GM23338 (cell line): Measurements from ENCODE around the gene RYR3. TPM values are rescaled to one million over a fixed set of nuclear protein-coding genes. Genes with fewer than 3 reads are reported as not detected.

Experiments used
- ATAC-seq: fragments of 200-7000 bp; cut with Tn5 transposase; 3 replicates; pipeline ENCODE4 v1.9.1; 2020
- DNase-seq: peaks from one replicate; pipeline ENCODE4 v3.0.0-alpha.2; 2015; ENCODE audit warnings: low spot score
- H2AFZ ChIP-seq: fragments of 200-600 bp; sonication (generic); 2 replicates; pipeline ENCODE4 v1.8.0; 2016; ENCODE audit warnings: antibody characterized with exemption, mild to moderate bottlenecking, moderate library complexity
- H3F3A ChIP-seq: fragments of 200-600 bp; sonication (generic); replicated peaks from 2 replicates; pipeline ENCODE4 v1.8.0; 2017; ENCODE audit warnings: antibody characterized with exemption, mixed run types, low read depth
- H3K27ac ChIP-seq: fragments of 200-600 bp; sonication (generic); 2 replicates; pipeline ENCODE4 v1.6.1; 2016; ENCODE audit warnings: low read depth
- H3K27me3 ChIP-seq: fragments of 200-600 bp; sonication (generic); 2 replicates; pipeline ENCODE4 v1.8.0; 2016; ENCODE audit warnings: mild to moderate bottlenecking, mixed run types, moderate library complexity; ENCODE audit not compliant: insufficient read depth
- H3K36me3 ChIP-seq: fragments of 200-600 bp; sonication (generic); 2 replicates; pipeline ENCODE4 v1.8.0; 2016; ENCODE audit warnings: mild to moderate bottlenecking; ENCODE audit not compliant: insufficient read depth
- H3K4me1 ChIP-seq: fragments of 200-600 bp; sonication (generic); 2 replicates; pipeline ENCODE4 v1.8.0; 2016; ENCODE audit warnings: mild to moderate bottlenecking, moderate library complexity; ENCODE audit not compliant: insufficient read depth
- H3K4me2 ChIP-seq: fragments of 200-600 bp; sonication (generic); 2 replicates; pipeline ENCODE4 v1.7.1; 2017; ENCODE audit warnings: mixed run types
- H3K4me3 ChIP-seq: fragments of 200-600 bp; sonication (generic); 2 replicates; pipeline ENCODE4 v1.6.1; 2016; ENCODE audit warnings: mixed run types
- H3K79me2 ChIP-seq: fragments of 200-600 bp; sonication (generic); replicated peaks from 2 replicates; pipeline ENCODE4 v1.8.0; 2017; ENCODE audit warnings: mild to moderate bottlenecking; ENCODE audit not compliant: insufficient read depth
- H3K9me2 ChIP-seq: fragments of 200-600 bp; sonication (generic); 2 replicates; pipeline ENCODE4 v1.8.0; 2017; ENCODE audit not compliant: insufficient read depth
- H4K20me1 ChIP-seq: fragments of 200-600 bp; sonication (generic); replicated peaks from 2 replicates; pipeline ENCODE4 v1.8.0; 2017; ENCODE audit warnings: mild to moderate bottlenecking; ENCODE audit not compliant: insufficient read depth
- H3K27ac Mint-ChIP-seq: 2 replicates; pipeline ENCODE4 v1.8.0; 2020; ENCODE audit warnings: inconsistent platforms, mild to moderate bottlenecking, moderate library complexity, mixed read lengths
- H3K27me3 Mint-ChIP-seq: 3 replicates; pipeline ENCODE4 v1.8.0; 2022; ENCODE audit warnings: low read depth, mild to moderate bottlenecking, moderate library complexity, mixed read lengths, inconsistent platforms; ENCODE audit not compliant: insufficient read depth, poor library complexity
- H3K36me3 Mint-ChIP-seq: 3 replicates; pipeline ENCODE4 v1.8.0; 2021; ENCODE audit warnings: low read depth, mild to moderate bottlenecking, inconsistent platforms, moderate library complexity, mixed read lengths
- H3K4me1 Mint-ChIP-seq: 3 replicates; pipeline ENCODE4 v1.8.0; 2020; ENCODE audit warnings: mild to moderate bottlenecking, inconsistent platforms, mixed read lengths
- H3K4me3 Mint-ChIP-seq: 3 replicates; pipeline ENCODE4 v1.8.0; 2021; ENCODE audit warnings: moderate library complexity, mild to moderate bottlenecking, inconsistent platforms, mixed read lengths
- H3K9me3 Mint-ChIP-seq: 3 replicates; pipeline ENCODE4 v1.8.0; 2020; ENCODE audit warnings: moderate library complexity, mild to moderate bottlenecking, inconsistent platforms, mixed read lengths
- CREB1 ChIP-seq: fragments of 250-450 bp; sonication (Bioruptor Pico); IDR thresholded peaks from 2 replicates; pipeline ENCODE4 v1.5.0; 2020; ENCODE audit warnings: low read depth, mild to moderate bottlenecking, moderate library complexity
- EZH2 ChIP-seq: fragments of 200-600 bp; sonication (generic); IDR thresholded peaks from one replicate; pipeline ENCODE4 v1.8.0; 2017; ENCODE audit warnings: antibody characterized with exemption, mild to moderate bottlenecking, low read depth; ENCODE audit not compliant: unreplicated experiment
- EZH2phosphoT487 ChIP-seq: fragments of 200-600 bp; sonication (generic); IDR thresholded peaks from one replicate; pipeline ENCODE4 v1.8.1; 2018; ENCODE audit warnings: antibody characterized with exemption; ENCODE audit not compliant: unreplicated experiment
- NANOG ChIP-seq: IDR thresholded peaks from 2 replicates; pipeline ENCODE4 v1.6.1; 2016; ENCODE audit warnings: antibody characterized with exemption, borderline replicate concordance
- POLR2AphosphoS5 ChIP-seq: IDR thresholded peaks from 2 replicates; pipeline ENCODE4 v1.6.1; 2016; ENCODE audit warnings: antibody characterized with exemption, low read depth
- STAT1 ChIP-seq: IDR thresholded peaks from one replicate; pipeline ENCODE4 v1.6.1; 2016; ENCODE audit warnings: antibody characterized with exemption; ENCODE audit not compliant: unreplicated experiment
- polyA plus RNA-seq: library from polyadenylated mRNA; unstranded; fragments of >200 nt; fragmentation: Nextera tagmentation; extraction: Ambion mirVana; gene quantifications from 2 replicates; pipeline ENCODE4 v1.2.1, GENCODE V29; 2016
- total RNA-seq: library from RNA; depleted of rRNA; stranded (reverse); fragments of >200 nt; shearing (Covaris generic); gene quantifications from 2 replicates; pipeline ENCODE4 v1.2.3, GENCODE V29; 2014
- TF ChIP-seq, protein P1 (sequence below): IDR thresholded peaks from one replicate; pipeline ENCODE4 v1.6.1; 2018; ENCODE audit warnings: antibody characterized with exemption; ENCODE audit not compliant: unreplicated experiment
- TF ChIP-seq, protein P2 (sequence below): IDR thresholded peaks from 2 replicates; pipeline ENCODE4 v1.6.1; 2016; ENCODE audit warnings: antibody characterized with exemption
- TF ChIP-seq, protein P3 (sequence below): fragments of 250-450 bp; sonication (Bioruptor Pico); IDR thresholded peaks from 2 replicates; pipeline ENCODE4 v1.5.0; 2020; ENCODE audit warnings: mild to moderate bottlenecking, moderate library complexity

Gene RYR3
- total and polyA plus RNA-seq, 2 experiments from 2014 or later = 1.1 to 1.2 TPM

DNA sequence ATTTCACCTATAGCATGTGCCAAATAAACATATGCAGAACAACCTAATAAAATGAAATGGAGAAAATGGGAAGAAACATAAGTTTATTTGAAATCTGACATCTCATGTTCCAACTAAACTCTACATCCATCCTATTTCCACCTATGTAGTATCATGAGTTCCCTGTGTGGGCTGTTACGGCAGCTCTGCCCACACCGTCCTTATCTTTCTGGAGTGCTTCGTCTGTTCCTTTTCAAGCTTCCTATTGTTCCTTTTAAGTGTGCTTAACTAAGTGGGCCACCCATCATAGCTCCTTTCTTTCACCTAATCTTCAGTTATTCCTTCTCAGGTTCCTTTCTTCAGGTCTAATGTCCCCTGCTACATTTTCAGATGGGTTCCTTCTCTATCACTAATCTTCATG, 17.3 kb downstream of the RYR3 start:
- Mint-ChIP-seq H3K27ac (no peak overlapping the region), H3K4me3 (no peak overlapping the region), H3K27me3 (peaks cover 2% of the 10 kb centered on the region), H3K36me3 (no peaks in the 10 kb centered on the region), H3K4me1 (peaks cover 4% of the 10 kb centered on the region), H3K9me3 (no peaks in the 10 kb centered on the region)
- H4K20me1 ChIP-seq = no peaks in the 10 kb centered on the region
- H3K79me2 ChIP-seq = no peaks in the 10 kb centered on the region
- no peaks in the 10 kb centered on the region for H3K4me1 ChIP-seq
- no peak overlapping the region for H3K4me2 ChIP-seq
- DNase-seq = no peak
- H3F3A ChIP-seq = no peaks in the 10 kb centered on the region
- no peaks in the 10 kb centered on the region for H3K36me3 ChIP-seq
- ATAC-seq = no peak; the same call in 2 of the 3 replicates
- no peak for TF ChIP-seq STAT1
- no peak for TF ChIP-seq POLR2AphosphoS5
- TF ChIP-seq NANOG = no peak
- TF ChIP-seq, protein P1, sequence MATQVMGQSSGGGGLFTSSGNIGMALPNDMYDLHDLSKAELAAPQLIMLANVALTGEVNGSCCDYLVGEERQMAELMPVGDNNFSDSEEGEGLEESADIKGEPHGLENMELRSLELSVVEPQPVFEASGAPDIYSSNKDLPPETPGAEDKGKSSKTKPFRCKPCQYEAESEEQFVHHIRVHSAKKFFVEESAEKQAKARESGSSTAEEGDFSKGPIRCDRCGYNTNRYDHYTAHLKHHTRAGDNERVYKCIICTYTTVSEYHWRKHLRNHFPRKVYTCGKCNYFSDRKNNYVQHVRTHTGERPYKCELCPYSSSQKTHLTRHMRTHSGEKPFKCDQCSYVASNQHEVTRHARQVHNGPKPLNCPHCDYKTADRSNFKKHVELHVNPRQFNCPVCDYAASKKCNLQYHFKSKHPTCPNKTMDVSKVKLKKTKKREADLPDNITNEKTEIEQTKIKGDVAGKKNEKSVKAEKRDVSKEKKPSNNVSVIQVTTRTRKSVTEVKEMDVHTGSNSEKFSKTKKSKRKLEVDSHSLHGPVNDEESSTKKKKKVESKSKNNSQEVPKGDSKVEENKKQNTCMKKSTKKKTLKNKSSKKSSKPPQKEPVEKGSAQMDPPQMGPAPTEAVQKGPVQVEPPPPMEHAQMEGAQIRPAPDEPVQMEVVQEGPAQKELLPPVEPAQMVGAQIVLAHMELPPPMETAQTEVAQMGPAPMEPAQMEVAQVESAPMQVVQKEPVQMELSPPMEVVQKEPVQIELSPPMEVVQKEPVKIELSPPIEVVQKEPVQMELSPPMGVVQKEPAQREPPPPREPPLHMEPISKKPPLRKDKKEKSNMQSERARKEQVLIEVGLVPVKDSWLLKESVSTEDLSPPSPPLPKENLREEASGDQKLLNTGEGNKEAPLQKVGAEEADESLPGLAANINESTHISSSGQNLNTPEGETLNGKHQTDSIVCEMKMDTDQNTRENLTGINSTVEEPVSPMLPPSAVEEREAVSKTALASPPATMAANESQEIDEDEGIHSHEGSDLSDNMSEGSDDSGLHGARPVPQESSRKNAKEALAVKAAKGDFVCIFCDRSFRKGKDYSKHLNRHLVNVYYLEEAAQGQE = no peak
- no peak for TF ChIP-seq EZH2
- TF ChIP-seq, protein P2, sequence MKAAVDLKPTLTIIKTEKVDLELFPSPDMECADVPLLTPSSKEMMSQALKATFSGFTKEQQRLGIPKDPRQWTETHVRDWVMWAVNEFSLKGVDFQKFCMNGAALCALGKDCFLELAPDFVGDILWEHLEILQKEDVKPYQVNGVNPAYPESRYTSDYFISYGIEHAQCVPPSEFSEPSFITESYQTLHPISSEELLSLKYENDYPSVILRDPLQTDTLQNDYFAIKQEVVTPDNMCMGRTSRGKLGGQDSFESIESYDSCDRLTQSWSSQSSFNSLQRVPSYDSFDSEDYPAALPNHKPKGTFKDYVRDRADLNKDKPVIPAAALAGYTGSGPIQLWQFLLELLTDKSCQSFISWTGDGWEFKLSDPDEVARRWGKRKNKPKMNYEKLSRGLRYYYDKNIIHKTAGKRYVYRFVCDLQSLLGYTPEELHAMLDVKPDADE = no peak
- no peak overlapping the region for H3K4me3 ChIP-seq
- H3K27me3 ChIP-seq = no peaks in the 10 kb centered on the region
- H3K9me2 ChIP-seq = no peaks in the 10 kb centered on the region; the same call in 1 of the 2 replicates
- no peak overlapping the region for H3K27ac ChIP-seq
- H2AFZ ChIP-seq = no peak overlapping the region

DNA sequence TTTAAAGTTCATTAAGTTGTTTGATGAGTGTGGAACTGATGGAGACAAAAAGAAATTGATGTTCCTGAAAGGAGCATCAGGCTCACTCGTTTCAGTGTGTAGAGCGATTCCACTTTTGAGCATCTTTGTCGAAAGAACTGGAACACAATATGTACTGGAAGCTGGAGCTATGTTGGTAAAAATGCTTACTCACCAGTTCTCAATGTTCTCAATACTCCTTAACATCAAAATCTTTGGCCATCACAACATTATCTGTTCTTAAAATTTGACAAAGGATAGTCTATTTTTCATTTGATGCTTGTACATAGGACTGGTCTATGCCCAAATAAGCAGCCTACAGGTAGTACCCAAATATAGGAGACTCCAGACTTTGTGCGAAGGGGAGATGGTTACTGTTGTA, 18.7 kb downstream of the RYR3 start:
- H2AFZ ChIP-seq = no peak overlapping the region
- H3K27ac Mint-ChIP-seq = no peak overlapping the region
- no peak overlapping the region for H3K27ac ChIP-seq
- H3K36me3 ChIP-seq = no peaks in the 10 kb centered on the region
- H3K79me2 ChIP-seq = no peaks in the 10 kb centered on the region
- no peak overlapping the region for H3K4me3 Mint-ChIP-seq
- no peaks in the 10 kb centered on the region; the same call in 1 of the 2 replicates for H3K9me2 ChIP-seq
- no peaks in the 10 kb centered on the region for H4K20me1 ChIP-seq
- no peaks in the 10 kb centered on the region for H3K36me3 Mint-ChIP-seq
- no peak overlapping the region for H3K4me2 ChIP-seq
- no peak for DNase-seq
- H3K4me1 ChIP-seq = no peaks in the 10 kb centered on the region
- H3K27me3 Mint-ChIP-seq = peaks cover 2% of the 10 kb centered on the region
- H3F3A ChIP-seq = no peaks in the 10 kb centered on the region
- H3K4me1 Mint-ChIP-seq = peaks cover 4% of the 10 kb centered on the region
- no peaks in the 10 kb centered on the region for H3K27me3 ChIP-seq
- ATAC-seq = no peak
- no peak overlapping the region for H3K4me3 ChIP-seq
- TF ChIP-seq EZH2phosphoT487 = no peak
- TF ChIP-seq EZH2 = no peak
- TF ChIP-seq CREB1 (CRISPR knock-in tag) = no peak
- TF ChIP-seq, protein P3, sequence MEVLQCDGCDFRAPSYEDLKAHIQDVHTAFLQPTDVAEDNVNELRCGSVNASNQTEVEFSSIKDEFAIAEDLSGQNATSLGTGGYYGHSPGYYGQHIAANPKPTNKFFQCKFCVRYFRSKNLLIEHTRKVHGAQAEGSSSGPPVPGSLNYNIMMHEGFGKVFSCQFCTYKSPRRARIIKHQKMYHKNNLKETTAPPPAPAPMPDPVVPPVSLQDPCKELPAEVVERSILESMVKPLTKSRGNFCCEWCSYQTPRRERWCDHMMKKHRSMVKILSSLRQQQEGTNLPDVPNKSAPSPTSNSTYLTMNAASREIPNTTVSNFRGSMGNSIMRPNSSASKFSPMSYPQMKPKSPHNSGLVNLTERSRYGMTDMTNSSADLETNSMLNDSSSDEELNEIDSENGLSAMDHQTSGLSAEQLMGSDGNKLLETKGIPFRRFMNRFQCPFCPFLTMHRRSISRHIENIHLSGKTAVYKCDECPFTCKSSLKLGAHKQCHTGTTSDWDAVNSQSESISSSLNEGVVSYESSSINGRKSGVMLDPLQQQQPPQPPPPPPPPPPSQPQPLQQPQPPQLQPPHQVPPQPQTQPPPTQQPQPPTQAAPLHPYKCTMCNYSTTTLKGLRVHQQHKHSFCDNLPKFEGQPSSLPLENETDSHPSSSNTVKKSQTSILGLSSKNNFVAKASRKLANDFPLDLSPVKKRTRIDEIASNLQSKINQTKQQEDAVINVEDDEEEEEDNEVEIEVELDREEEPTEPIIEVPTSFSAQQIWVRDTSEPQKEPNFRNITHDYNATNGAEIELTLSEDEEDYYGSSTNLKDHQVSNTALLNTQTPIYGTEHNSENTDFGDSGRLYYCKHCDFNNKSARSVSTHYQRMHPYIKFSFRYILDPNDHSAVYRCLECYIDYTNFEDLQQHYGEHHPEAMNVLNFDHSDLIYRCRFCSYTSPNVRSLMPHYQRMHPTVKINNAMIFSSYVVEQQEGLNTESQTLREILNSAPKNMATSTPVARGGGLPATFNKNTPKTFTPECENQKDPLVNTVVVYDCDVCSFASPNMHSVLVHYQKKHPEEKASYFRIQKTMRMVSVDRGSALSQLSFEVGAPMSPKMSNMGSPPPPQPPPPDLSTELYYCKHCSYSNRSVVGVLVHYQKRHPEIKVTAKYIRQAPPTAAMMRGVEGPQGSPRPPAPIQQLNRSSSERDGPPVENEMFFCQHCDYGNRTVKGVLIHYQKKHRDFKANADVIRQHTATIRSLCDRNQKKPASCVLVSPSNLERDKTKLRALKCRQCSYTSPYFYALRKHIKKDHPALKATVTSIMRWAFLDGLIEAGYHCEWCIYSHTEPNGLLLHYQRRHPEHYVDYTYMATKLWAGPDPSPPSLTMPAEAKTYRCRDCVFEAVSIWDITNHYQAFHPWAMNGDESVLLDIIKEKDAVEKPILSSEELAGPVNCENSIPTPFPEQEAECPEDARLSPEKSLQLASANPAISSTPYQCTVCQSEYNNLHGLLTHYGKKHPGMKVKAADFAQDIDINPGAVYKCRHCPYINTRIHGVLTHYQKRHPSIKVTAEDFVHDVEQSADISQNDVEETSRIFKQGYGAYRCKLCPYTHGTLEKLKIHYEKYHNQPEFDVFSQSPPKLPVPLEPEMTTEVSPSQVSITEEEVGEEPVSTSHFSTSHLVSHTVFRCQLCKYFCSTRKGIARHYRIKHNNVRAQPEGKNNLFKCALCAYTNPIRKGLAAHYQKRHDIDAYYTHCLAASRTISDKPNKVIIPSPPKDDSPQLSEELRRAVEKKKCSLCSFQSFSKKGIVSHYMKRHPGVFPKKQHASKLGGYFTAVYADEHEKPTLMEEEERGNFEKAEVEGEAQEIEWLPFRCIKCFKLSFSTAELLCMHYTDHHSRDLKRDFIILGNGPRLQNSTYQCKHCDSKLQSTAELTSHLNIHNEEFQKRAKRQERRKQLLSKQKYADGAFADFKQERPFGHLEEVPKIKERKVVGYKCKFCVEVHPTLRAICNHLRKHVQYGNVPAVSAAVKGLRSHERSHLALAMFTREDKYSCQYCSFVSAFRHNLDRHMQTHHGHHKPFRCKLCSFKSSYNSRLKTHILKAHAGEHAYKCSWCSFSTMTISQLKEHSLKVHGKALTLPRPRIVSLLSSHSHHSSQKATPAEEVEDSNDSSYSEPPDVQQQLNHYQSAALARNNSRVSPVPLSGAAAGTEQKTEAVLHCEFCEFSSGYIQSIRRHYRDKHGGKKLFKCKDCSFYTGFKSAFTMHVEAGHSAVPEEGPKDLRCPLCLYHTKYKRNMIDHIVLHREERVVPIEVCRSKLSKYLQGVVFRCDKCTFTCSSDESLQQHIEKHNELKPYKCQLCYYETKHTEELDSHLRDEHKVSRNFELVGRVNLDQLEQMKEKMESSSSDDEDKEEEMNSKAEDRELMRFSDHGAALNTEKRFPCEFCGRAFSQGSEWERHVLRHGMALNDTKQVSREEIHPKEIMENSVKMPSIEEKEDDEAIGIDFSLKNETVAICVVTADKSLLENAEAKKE (CRISPR knock-in tag) = no peak
- H3K9me3 Mint-ChIP-seq = no peaks in the 10 kb centered on the region
